Activated CD8-positive, alpha-beta memory T cell treated with anti-CD3 and anti-CD28 coated beads for 48 hours (primary cell): ENCODE results near the gene DCLRE1B.

ENCODE experiments used
- DNase-seq, 3 experiments: peaks; one replicate each; pipeline ENCODE4 v3.0.0-alpha.2; 2020; ENCODE audit warnings: low read depth in 2 of 3, low spot score in 2 of 3

DCLRE1B gene

GRCh38 chr1:113918243-113918642 lies 13.1 kb downstream of the DCLRE1B start:
- no peak for DNase-seq

- DNase-seq: no peak
Measured at GRCh38 chr1:113922957-113923356, 17.8 kb downstream of the DCLRE1B start.

GRCh38 chr1:113924473-113924872 lies 19.3 kb downstream of the DCLRE1B start:
- DNase-seq: no peak

GRCh38 chr1:113928187-113928930 lies 23.2 kb downstream of the DCLRE1B start:
- DNase-seq: no peak

- DNase-seq: peak; percentile 79 to 87 (median 79)
Measured at GRCh38 chr1:113928941-113929749, 24.0 kb downstream of the DCLRE1B start, which contains the start of gene HIPK1. TSS of gene HIPK1 (plus strand) at chr1:113929324.

- DNase-seq: peak; percentile 39 to 43 (median 40)
Measured at GRCh38 chr1:113929750-113930498, 24.8 kb downstream of the DCLRE1B start.

- DNase-seq: peak; percentile 23 to 50 (median 38)
Measured at GRCh38 chr1:113930499-113931161, 25.5 kb downstream of the DCLRE1B start.

GRCh38 chr1:113931451-113931851 lies 26.3 kb downstream of the DCLRE1B start:
- DNase-seq: no peak

- DNase-seq: no peak
Measured at GRCh38 chr1:113934006-113934405, 28.9 kb downstream of the DCLRE1B start.

- no peak for DNase-seq
Measured at GRCh38 chr1:113934511-113935055, 29.5 kb downstream of the DCLRE1B start.

- DNase-seq: no peak
Measured at GRCh38 chr1:113935176-113935575, 30.1 kb downstream of the DCLRE1B start.

- no peak for DNase-seq
Measured at GRCh38 chr1:113935970-113936369, 30.8 kb downstream of the DCLRE1B start.

- DNase-seq: no peak
Measured at GRCh38 chr1:113937146-113937545, 32.0 kb downstream of the DCLRE1B start.

- no peak for DNase-seq
Measured at GRCh38 chr1:113938192-113938591, 33.1 kb downstream of the DCLRE1B start.

GRCh38 chr1:113940365-113941244 lies 35.5 kb downstream of the DCLRE1B start:
- peak in 2 of 3 experiments; percentile 19 to 51 for DNase-seq

GRCh38 chr1:113941245-113941559 lies 36.1 kb downstream of the DCLRE1B start:
- no peak for DNase-seq

GRCh38 chr1:113942527-113942926 lies 37.4 kb downstream of the DCLRE1B start:
- DNase-seq: no peak

GRCh38 chr1:113943028-113943811 lies 38.1 kb downstream of the DCLRE1B start:
- DNase-seq: no peak

GRCh38 chr1:113945329-113945728 lies 40.2 kb downstream of the DCLRE1B start:
- no peak for DNase-seq
